ENCODE measurements around the gene ZFP36L1.
"Not testable (repeated sequence)": the region's sequence is repeated elsewhere in the genome, so short reads cannot be mapped to it uniquely, and the experiment has no call there.

ZFP36L1 gene

GRCh38 chr14:68782091-68782981 is 10.5 kb downstream of the ZFP36L1 start:
- DNase-seq = no peak

DNA sequence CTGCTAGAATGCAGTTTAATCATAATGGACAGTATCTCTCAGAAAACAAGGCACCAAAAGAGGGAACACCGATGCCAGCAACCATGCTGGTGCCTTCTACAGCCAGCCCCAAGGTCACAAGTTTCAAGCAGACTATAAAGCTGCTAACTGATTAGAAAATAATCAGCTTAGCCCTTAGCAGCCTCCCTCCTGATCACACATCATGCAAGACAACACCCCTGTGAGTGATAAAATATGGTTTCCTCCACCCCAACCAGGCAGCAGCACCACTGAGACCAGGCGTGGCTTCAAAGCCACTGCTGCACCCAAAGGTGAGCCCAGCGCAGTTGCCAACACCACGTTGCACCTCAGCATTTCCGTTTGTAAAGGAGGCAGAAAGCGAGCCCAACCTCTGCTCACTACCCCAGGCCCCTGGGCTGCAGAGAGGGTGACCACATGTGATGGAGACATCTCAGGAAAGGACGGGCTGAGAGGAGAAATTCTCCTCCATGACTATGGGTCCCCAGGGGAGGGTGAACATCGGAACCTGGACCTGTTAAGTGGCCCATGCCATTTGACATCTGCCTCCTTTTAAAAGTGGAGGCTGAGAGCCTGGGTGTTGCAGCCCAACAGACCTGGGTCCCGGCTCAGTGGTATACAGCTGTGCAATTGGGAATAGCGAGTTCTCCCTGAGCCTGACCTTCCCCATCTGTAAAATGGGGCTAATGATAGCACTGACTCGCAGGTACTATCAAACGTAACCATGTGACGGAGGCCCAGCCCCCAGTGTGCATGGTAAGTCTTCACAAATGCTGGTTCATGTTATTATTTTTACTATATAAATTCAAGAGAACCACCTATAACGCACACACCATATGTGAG is 11.5 kb downstream of the ZFP36L1 start:
- no peak for DNase-seq

- no peak for DNase-seq
Observed at GRCh38 chr14:68780358-68781160, 12.3 kb downstream of the ZFP36L1 start.

GRCh38 chr14:68779761-68780323 is 13.0 kb downstream of the ZFP36L1 start:
- no peak for DNase-seq

- DNase-seq = no peak
Observed at GRCh38 chr14:68777644-68778043, 15.2 kb downstream of the ZFP36L1 start.

DNA sequence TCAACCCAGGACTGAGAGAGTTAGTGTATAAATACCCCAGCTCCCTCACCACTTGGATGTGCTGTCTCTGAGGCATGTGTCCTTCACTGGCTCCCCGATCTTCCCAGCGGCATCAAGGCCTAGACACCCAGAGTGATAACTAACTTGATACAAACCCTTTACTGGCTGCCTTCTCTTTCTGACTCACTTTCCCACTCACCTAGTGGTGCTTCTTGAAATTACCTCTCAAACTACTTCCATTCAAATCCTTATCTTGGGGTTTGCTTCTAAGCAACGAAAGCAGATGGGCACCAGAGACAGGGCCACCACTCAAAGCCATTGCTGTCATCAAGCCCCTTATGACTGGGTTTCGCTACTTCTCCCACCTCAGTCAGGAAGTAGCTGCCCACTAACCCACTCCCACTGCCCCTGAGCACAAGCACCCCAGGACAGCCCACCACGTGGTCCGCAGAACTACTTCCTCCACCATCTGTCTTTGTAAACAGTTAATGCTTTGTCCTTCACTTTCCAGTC is 17.2 kb downstream of the ZFP36L1 start:
- DNase-seq = no peak

DNA sequence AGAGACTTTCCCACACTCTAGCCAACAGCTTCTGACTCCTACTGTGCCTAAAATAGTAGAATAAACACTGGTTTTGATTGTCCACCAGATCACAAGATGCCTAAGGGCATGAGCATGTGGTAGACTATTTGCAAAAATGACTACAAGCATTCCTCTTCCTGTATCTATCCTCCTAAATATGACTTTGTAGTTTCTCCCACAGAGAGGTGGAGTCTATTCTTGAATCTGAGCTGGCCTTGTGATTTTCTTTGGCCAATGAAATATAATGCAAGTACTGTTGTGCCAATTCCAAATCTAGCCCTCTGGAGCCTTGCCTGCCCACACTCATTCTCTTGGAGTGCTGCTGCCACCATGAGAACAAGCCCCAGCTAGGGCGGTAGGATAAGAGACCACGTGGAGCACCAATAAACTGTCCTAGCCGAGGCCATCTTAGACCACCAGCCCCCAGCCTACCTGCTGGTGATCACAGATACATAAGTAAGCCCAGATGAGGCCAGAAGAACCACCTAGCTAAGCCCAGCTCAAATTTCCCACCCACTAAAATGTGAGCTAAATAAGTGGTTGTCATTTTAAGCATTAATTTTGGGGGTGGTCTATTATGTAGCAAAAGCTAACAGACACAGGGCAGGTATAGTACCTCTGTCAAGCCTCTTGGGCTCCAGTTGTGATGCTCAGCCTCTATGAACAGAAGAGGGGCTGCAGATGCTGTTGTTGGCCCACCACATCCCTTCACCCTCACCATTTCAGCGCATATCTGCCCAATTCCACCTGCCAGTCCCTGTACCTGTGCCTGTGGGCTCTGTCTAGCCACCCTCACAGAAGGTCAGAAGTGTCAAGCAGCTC is 17.9 kb downstream of the ZFP36L1 start:
- DNase-seq = no peak

DNA sequence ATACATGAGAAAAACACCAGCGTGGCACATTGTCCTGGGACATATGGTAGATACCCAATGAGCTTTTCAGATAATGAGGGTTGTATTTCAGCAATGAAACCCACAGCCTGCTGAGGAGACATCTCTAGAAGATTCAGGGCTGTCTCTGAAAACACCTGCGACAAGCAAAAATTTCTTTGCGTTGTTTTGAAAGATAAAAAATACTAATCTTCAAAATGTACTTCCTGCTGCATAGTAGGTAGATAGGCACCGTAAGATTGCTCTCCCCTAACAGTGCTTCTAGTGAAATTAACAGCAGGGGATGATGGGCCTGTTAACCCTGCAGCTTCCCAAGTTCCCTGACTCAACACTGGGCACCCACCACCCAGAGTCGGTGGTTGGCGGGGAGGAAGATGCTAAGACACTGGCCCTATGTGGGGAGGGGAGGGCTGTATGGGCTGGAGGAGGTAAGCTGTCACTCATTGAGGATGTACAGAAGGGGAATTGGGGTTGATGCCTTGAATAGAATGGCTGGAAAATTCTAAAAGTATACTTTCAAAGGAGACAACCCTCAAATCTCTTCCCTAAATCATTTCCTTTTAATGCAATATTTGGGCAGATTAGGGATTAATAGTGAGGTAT is 20.0 kb downstream of the ZFP36L1 start:
- no peak for DNase-seq

GRCh38 chr14:68771631-68772030 is 21.2 kb downstream of the ZFP36L1 start:
- no peak for DNase-seq

GRCh38 chr14:68770553-68771286 is 22.1 kb downstream of the ZFP36L1 start:
- DNase-seq = no peak

- DNase-seq = no peak
Observed at GRCh38 chr14:68770051-68770450, 22.8 kb downstream of the ZFP36L1 start.

GRCh38 chr14:68768316-68768715 is 24.6 kb downstream of the ZFP36L1 start:
- DNase-seq = no peak

DNA sequence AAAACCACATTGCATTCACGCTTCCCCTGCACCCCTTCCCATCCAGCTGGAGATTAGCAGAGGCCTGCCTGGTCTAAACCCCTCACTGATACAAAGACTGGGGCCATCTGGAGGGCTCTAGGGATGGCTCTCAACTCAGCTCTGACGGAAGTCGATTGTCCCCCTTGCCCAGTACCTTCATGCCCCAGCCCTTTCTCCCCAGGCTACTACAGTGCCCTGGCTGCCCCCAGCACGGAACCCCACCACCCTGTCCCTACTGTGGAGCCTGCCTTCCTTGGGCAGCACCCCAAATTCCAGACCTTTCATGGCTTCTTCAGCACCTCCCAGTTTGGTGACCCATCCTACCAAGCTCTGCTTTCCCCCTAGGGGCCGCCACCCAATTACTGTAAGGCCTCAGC is 25.6 kb downstream of the ZFP36L1 start:
- DNase-seq = no peak

GRCh38 chr14:68766299-68767247 is 26.3 kb downstream of the ZFP36L1 start:
- DNase-seq = no peak

DNA sequence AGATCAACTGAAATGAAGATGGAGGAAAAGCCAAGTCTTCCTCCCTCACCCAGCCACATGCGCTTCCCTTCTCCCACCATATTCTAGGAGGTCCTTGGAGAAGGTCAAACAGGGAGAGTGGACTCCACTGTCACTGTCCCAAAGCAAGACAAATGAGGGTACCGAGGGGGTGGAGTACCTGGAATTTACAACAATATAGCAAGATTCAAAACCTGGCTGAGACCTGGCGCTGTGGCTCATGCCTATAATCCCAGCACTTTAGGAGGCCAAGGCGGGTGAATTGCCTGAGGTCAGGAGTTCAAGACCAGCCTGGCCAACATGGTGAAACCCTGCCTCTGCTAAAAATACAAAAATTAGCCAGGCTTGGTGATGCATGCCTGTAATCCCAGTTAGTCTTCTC is 29.0 kb downstream of the ZFP36L1 start:
- DNase-seq = not testable (repeated sequence)

DNA sequence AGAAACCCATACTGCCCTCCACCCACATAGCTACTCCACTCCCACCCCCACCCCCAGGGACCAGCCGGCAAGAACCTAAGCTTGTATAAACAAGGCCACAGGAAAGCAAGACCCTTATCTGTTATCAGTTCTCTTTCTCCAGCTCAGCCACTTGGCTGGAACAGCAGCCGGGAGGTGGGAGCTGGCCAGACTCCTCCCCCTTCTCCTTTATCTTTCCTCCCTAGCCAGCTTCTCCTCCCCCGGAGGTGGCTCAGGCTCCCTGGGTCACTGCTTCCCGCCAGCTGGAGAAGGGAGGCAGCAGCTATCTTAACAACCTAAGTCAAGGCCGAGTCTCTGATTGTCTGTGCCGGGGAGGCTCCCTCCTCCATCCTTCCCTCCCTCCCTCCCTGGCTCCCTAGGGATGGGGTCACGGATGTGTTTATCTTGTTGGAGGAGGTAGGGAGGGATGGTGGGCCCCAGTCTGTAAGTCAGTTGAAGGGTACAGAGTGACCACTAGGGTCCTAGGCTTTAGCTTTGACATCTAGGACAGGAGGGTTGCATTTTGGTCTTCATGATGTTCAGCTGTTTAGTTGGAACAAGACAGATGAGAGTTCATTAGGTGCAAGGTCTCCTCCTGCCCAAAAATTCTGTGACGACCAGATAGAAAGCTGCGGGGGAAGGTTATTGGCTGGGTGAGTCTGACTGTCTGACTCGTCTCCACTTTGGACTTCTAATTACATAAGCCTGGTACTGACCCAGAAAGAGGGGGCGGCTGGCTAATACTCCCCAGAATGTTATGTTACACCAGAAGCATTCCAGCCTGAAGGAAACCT is 29.7 kb downstream of the ZFP36L1 start:
- no peak for DNase-seq

- DNase-seq = no peak
Observed at GRCh38 chr14:68761391-68761790, 31.5 kb downstream of the ZFP36L1 start.

DNA sequence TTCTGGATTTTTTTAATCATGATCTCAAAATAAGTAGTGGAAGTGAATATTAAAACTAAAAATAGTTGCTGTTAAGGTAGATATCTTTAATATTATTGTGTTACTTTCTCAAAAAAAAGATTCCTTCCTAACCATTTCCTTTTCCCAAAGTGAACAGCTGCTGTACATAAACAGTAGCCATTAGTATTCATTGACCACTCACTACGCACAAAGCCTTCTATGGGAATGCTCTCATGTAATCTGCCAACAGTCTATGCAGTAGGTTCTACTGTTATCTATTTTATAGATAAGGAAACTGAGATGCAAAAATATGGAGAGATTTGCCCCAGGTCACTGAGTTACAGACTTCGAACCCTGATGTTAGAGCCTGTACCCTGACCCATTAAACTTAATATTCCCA is 32.1 kb downstream of the ZFP36L1 start:
- no peak for DNase-seq
